DMS79 treated with DMSO at 0.1 percent for 48 hours (cell line): ENCODE measurements around the gene S100A3.

Experiments
- DNase-seq: peaks from one replicate; lab custom pipeline; 2025; lab: John Stamatoyannopoulos, UW

S100A3 gene

GRCh38 chr1:153509729-153510354 is 39.2 kb downstream of the S100A3 start:
- DNase-seq: no peak

GRCh38 chr1:153509036-153509435 is 40.0 kb downstream of the S100A3 start:
- no peak for DNase-seq

- no peak for DNase-seq
Measured at GRCh38 chr1:153507926-153508583, 41.0 kb downstream of the S100A3 start.

GRCh38 chr1:153506831-153507413 is 42.1 kb downstream of the S100A3 start:
- no peak for DNase-seq

GRCh38 chr1:153506386-153506785 is 42.7 kb downstream of the S100A3 start:
- no peak for DNase-seq

- no peak for DNase-seq
Measured at GRCh38 chr1:153505576-153505975, 43.5 kb downstream of the S100A3 start.

- no peak for DNase-seq
Measured at GRCh38 chr1:153503766-153504165, 45.3 kb downstream of the S100A3 start.

- no peak for DNase-seq
Measured at GRCh38 chr1:153498746-153499145, 50.3 kb downstream of the S100A3 start.
